ENCODE results near the gene DIP2C.

DNA sequence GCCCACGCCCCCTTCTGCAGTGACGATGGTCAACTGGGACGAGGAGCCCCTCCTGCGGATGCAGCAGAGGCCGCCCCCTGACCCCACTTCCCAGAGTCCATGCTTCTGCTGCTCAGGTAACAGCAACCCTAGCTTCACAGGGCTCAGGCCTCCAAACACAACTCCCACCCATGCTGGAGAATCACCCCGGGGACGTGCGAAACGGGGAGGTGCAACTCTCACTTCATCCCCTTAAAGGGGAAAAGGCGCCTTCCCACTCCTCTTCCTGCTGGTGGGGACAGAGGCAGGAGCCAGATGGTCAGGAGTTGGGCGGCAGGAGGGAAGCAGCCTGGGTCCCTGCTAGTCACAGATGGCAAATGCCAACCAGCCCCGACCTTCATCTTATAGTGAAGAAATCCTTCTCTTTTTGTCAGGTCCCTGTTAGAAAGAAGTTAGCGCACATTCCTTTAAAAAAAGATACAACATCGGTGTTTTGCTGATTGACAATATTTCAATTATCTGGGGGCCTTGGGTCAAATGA is 155.4 kb downstream of the DIP2C start:
- TF ChIP-seq, protein P1, sequence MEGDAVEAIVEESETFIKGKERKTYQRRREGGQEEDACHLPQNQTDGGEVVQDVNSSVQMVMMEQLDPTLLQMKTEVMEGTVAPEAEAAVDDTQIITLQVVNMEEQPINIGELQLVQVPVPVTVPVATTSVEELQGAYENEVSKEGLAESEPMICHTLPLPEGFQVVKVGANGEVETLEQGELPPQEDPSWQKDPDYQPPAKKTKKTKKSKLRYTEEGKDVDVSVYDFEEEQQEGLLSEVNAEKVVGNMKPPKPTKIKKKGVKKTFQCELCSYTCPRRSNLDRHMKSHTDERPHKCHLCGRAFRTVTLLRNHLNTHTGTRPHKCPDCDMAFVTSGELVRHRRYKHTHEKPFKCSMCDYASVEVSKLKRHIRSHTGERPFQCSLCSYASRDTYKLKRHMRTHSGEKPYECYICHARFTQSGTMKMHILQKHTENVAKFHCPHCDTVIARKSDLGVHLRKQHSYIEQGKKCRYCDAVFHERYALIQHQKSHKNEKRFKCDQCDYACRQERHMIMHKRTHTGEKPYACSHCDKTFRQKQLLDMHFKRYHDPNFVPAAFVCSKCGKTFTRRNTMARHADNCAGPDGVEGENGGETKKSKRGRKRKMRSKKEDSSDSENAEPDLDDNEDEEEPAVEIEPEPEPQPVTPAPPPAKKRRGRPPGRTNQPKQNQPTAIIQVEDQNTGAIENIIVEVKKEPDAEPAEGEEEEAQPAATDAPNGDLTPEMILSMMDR (IDR thresholded peaks at IDR 0.05) = no peak
- TF ChIP-seq POLR2A (IDR thresholded peaks at IDR 0.05) = no peak
